Stomach (tissue), 9 donors: ENCODE measurements around the gene USP46. TPM values are rescaled to one million over a fixed set of nuclear protein-coding genes. Genes with fewer than 3 reads are reported as not detected.

Experiments
- DNase-seq, 2 donors: peaks; one replicate each; pipeline versions ENCODE4 v3.0.0 to v3.0.0-alpha.2; 2013 to 2019
- H3K27ac ChIP-seq, 5 donors: fragments of 200-600 bp in 4 of 5; sonication (generic) in 4 of 5; one replicate each; pipeline ENCODE4 v1.5.1; 2013 to 2019; ENCODE audit warnings: mild to moderate bottlenecking in 1 of 5, moderate library complexity in 1 of 5
- H3K27me3 ChIP-seq, 3 donors: fragments of 200-600 bp; sonication (generic); one replicate each; pipeline ENCODE4 v1.5.1; 2017 to 2019; ENCODE audit warnings: mixed run types in 1 of 3
- H3K36me3 ChIP-seq, 4 donors: fragments of 200-600 bp; sonication (generic); 1 replicate in 3 of 4; 2 replicates in 1 of 4; pipeline ENCODE4 v1.5.1; 2016 to 2019
- H3K4me1 ChIP-seq, 4 donors: fragments of 200-600 bp; sonication (generic); one replicate each; pipeline ENCODE4 v1.5.1; 2016 to 2019
- H3K4me3 ChIP-seq, 4 donors: fragments of 200-600 bp; sonication (generic) in 3 of 4; one replicate each; pipeline ENCODE4 v1.5.1; 2016 to 2019; ENCODE audit warnings: mild to moderate bottlenecking in 1 of 4
- H3K9me3 ChIP-seq, 4 donors: fragments of 200-600 bp; sonication (generic); one replicate each; pipeline ENCODE4 v1.5.1; 2016 to 2019
- CTCF ChIP-seq, 7 experiments: fragments of 450-650 bp in 4 of 7; fragments of 200-600 bp in 3 of 7; sonication (generic) in 3 of 7; IDR thresholded peaks; one replicate each; pipeline ENCODE4 v1.5.1; 2016 to 2019; ENCODE audit warnings: antibody characterized with exemption in 7 of 7, control low read depth in 2 of 7, mild to moderate bottlenecking in 1 of 7
- EP300 ChIP-seq: sonication (generic); formaldehyde crosslinking; IDR thresholded peaks from one replicate; pipeline ENCODE4 v1.6.1; 2017; ENCODE audit warnings: antibody characterized with exemption
- POLR2A ChIP-seq, 4 donors: fragments of 450-650 bp; IDR thresholded peaks; one replicate each; pipeline ENCODE4 v1.6.1; 2016; ENCODE audit warnings: antibody characterized with exemption in 4 of 4, control low read depth in 2 of 4, mild to moderate bottlenecking in 1 of 4, moderate library complexity in 1 of 4
- POLR2AphosphoS5 ChIP-seq, 3 donors: sonication (generic); formaldehyde crosslinking; IDR thresholded peaks; one replicate each; pipeline ENCODE4 v1.6.1; 2016; ENCODE audit warnings: antibody characterized with exemption in 3 of 3
- WGBS, 5 donors: extraction: QIAGEN DNeasy Blood & Tissue Kit in 3 of 5; methylation state at CpG; one replicate each; pipeline versions ENCODE4 v1.1.5 to v1.1.7; 2013 to 2018; 5-methylcytosine and 5-hydroxymethylcytosine counted together
- intact Hi-C: fragments of 100-400 bp; cut with DNase I; formaldehyde crosslinking; loops from one replicate; pipeline ENCODE4 v1.15.1; 2023; ENCODE audit warnings: low total_unique reads
- polyA plus RNA-seq, 3 donors: library from polyadenylated mRNA; stranded (reverse); fragments of 200-250 nt; gene quantifications; one replicate each; pipeline ENCODE4 v1.2.3, GENCODE V29; 2013
- total RNA-seq, 5 donors: library from RNA; depleted of rRNA; stranded (reverse); fragments of >200 nt; gene quantifications; one replicate each; pipeline versions ENCODE4 v1.1.0 to v1.2.3, GENCODE V29; 2014 to 2016
- donor health status: healthy with polysubstance abuse.
- donor health status: Bipolar disorder and iron deficiency.
- donor health status: healthy.

The USP46 gene
- total and polyA plus RNA-seq, 8 donors: 2.7 to 36.5 (median 7.0) TPM

DNA sequence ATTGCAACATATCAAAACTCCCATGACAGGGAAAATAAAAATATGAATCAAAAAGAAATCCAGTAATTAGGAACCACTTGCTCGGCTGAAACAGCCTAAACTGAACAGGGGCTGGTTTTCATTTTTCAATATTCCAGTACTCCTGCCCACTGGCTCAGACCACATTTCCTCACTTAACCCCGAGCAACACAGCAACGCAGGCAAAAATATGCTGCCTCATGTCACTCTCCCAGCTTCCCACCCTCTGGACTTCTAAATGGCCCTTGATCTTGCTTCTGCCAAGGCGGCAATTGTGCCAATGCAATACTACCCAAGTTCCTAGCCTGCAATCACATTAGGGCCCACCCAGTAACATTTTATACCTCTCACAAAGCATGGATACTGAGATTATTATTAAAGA is 30.6 kb downstream of the USP46 start:
- no peak for DNase-seq
- Histone ChIP-seq H3K27ac (no peak overlapping the region), H3K9me3 (no peaks in the 10 kb centered on the region), H3K36me3 (peaks cover 11 to 40% (median 28%) of the 10 kb centered on the region in 4 donors), H3K4me3 (no peak overlapping the region), H3K4me1 (no peaks in the 10 kb centered on the region), H3K27me3 (no peaks in the 10 kb centered on the region)
- intact Hi-C loops: no loop called here
- TF ChIP-seq POLR2A (IDR thresholded peaks at IDR 0.05) (no peak), CTCF (IDR thresholded peaks at IDR 0.05) (no peak), POLR2AphosphoS5 (IDR thresholded peaks at IDR 0.05) (no peak), EP300 (no peak)
- WGBS, 5 donors: 76 to 96% (median 92%) methylated on average over 4 of the region's 4 CpGs

GRCh38 chr4:52627876-52628275 is 31.2 kb downstream of the USP46 start:
- no peak overlapping the region for H3K4me3 ChIP-seq
- no peak overlapping the region for H3K27ac ChIP-seq
- no peaks in the 10 kb centered on the region for H3K4me1 ChIP-seq
- H3K27me3 ChIP-seq: no peaks in the 10 kb centered on the region
- intact Hi-C loops: no loop called here
- TF ChIP-seq POLR2A (IDR thresholded peaks at IDR 0.05) (no peak), CTCF (IDR thresholded peaks at IDR 0.05) (no peak), EP300 (no peak), POLR2AphosphoS5 (IDR thresholded peaks at IDR 0.05) (no peak)
- DNase-seq: no peak
- no peaks in the 10 kb centered on the region for H3K9me3 ChIP-seq
- WGBS, 5 donors: 89 to 95% (median 94%) methylated on average over 7 of the region's 7 CpGs
- peaks cover 11 to 41% (median 28%) of the 10 kb centered on the region in 4 donors for H3K36me3 ChIP-seq

GRCh38 chr4:52625216-52625615 is 33.9 kb downstream of the USP46 start:
- 77 to 100% (median 94%) methylated on average over 1 of the region's 1 CpG for WGBS, 5 donors
- intact Hi-C loops: no loop called here
- H3K27ac ChIP-seq: no peak overlapping the region
- no peak overlapping the region for H3K4me3 ChIP-seq
- DNase-seq: no peak
- H3K27me3 ChIP-seq: no peaks in the 10 kb centered on the region
- no peaks in the 10 kb centered on the region for H3K9me3 ChIP-seq
- no peaks in the 10 kb centered on the region for H3K4me1 ChIP-seq
- H3K36me3 ChIP-seq: peaks cover 11 to 40% (median 26%) of the 10 kb centered on the region in 4 donors
- TF ChIP-seq POLR2AphosphoS5 (IDR thresholded peaks at IDR 0.05): no peak
- TF ChIP-seq CTCF (IDR thresholded peaks at IDR 0.05): no peak
- no peak for TF ChIP-seq EP300

- H3K4me1 ChIP-seq: peaks cover 7 to 17% (median 14%) of the 10 kb centered on the region in 4 donors
- peaks cover 4 to 26% (median 23%) of the 10 kb centered on the region in 4 donors for H3K36me3 ChIP-seq
- H3K27me3 ChIP-seq: no peaks in the 10 kb centered on the region
- intact Hi-C loops: no loop called here
- no peak for DNase-seq
- no peak overlapping the region for H3K27ac ChIP-seq
- TF ChIP-seq POLR2AphosphoS5 (IDR thresholded peaks at IDR 0.05) (no peak), EP300 (no peak), CTCF (IDR thresholded peaks at IDR 0.05) (no peak), POLR2A (IDR thresholded peaks at IDR 0.05) (no peak)
- 94 to 98% (median 95%) methylated on average over 3 of the region's 3 CpGs for WGBS, 5 donors
- H3K9me3 ChIP-seq: no peaks in the 10 kb centered on the region
- H3K4me3 ChIP-seq: no peak overlapping the region
These were observed 36.5 kb downstream of the USP46 start for GRCh38 chr4:52622564-52622963.
